ENCODE results near the gene SRD5A1.

GRCh38 chr5:6637022-6637421 is 3.8 kb downstream of the SRD5A1 start:
- TF ChIP-seq GATA3 (IDR thresholded peaks at IDR 0.05; ENCODE audit: low read depth, low read length) (no peak), GATA2 (IDR thresholded peaks at IDR 0.05; ENCODE audit: low read depth, low read length) (no peak)

All from SH-SY5Y (cell line).